Testis (tissue), 3 donors: ENCODE measurements around the gene ARHGEF35. TPM values are rescaled to one million over a fixed set of nuclear protein-coding genes. Genes with fewer than 3 reads are reported as not detected.
"Not testable (repeated sequence)": the region's sequence is repeated elsewhere in the genome, so short reads cannot be mapped to it uniquely, and the experiment has no call there.

Experiments
- DNase-seq: peaks from one replicate; pipeline ENCODE4 v3.0.0-alpha.2; 2019
- H3K27ac ChIP-seq, 2 donors: fragments of 200-600 bp; sonication (generic); one replicate each; pipeline ENCODE4 v1.5.1; 2019
- H3K27me3 ChIP-seq: fragments of 200-600 bp; sonication (generic); one replicate; pipeline ENCODE4 v1.5.1; 2019
- H3K36me3 ChIP-seq: fragments of 200-600 bp; sonication (generic); one replicate; pipeline ENCODE4 v1.5.1; 2017; ENCODE audit warnings: low read depth; ENCODE audit errors: missing control alignments
- H3K4me1 ChIP-seq: fragments of 200-600 bp; sonication (generic); one replicate; pipeline ENCODE4 v1.5.1; 2019
- H3K4me3 ChIP-seq, 2 donors: fragments of 200-600 bp; sonication (generic); one replicate each; pipeline ENCODE4 v1.5.1; 2017 to 2019
- H3K9me3 ChIP-seq: fragments of 200-600 bp; sonication (generic); one replicate; pipeline ENCODE4 v1.5.1; 2017
- WGBS, 2 donors: methylation state at CpG; one replicate each; pipeline ENCODE4 v1.1.5; 2018; 5-methylcytosine and 5-hydroxymethylcytosine counted together
- intact Hi-C: fragments of 100-400 bp; cut with DNase I; formaldehyde crosslinking; loops from one replicate; pipeline ENCODE4 v1.15.1; 2023; ENCODE audit warnings: low total_unique reads
- polyA plus RNA-seq: library from polyadenylated mRNA; stranded (reverse); fragments of 350-450 nt; fragmentation: Illumina TruSeq; extraction: RNeasy Lipid Tissue Mini Kit (QIAGEN cat#74804); gene quantifications from one replicate; pipeline ENCODE4 v1.2.3, GENCODE V29; 2014; ENCODE audit warnings: low read depth, low replicate concordance; ENCODE audit not compliant: insufficient read depth
- total RNA-seq, 2 donors: library from RNA; depleted of rRNA; stranded (reverse); fragments of >200 nt; gene quantifications; one replicate each; pipeline ENCODE4 v1.2.3, GENCODE V29; 2016

The ARHGEF35 gene
- total and polyA plus RNA-seq, 3 donors from 2014 or later, result 0.87 to 3.0 (median 1.3) TPM

- H3K4me1 ChIP-seq, DNase-seq, H3K36me3 ChIP-seq, H3K9me3 ChIP-seq, H3K4me3 ChIP-seq, intact Hi-C loops, H3K27ac ChIP-seq, H3K27me3 ChIP-seq: not testable (repeated sequence)
Observed at GRCh38 chr7:144217200-144217599, 21.6 kb upstream of the ARHGEF35 start.

- H3K36me3 ChIP-seq, H3K27ac ChIP-seq, DNase-seq, H3K9me3 ChIP-seq, H3K4me1 ChIP-seq, H3K27me3 ChIP-seq, intact Hi-C loops, H3K4me3 ChIP-seq: not testable (repeated sequence)
- no CpG with 5 or more reads among the region's 5 CpGs for WGBS, 2 donors
Observed at GRCh38 chr7:144205306-144205705, 9.7 kb upstream of the ARHGEF35 start.

- H3K4me1 ChIP-seq, H3K9me3 ChIP-seq, intact Hi-C loops, H3K4me3 ChIP-seq, DNase-seq, H3K36me3 ChIP-seq, H3K27ac ChIP-seq, H3K27me3 ChIP-seq: not testable (repeated sequence)
- WGBS, 2 donors, result no CpG with 5 or more reads among the region's 3 CpGs
Observed at GRCh38 chr7:144203086-144203485, 7.5 kb upstream of the ARHGEF35 start.

- H3K36me3 ChIP-seq, H3K27ac ChIP-seq, DNase-seq, H3K27me3 ChIP-seq, H3K9me3 ChIP-seq, H3K4me3 ChIP-seq, H3K4me1 ChIP-seq, intact Hi-C loops: not testable (repeated sequence)
- WGBS, 2 donors, result no CpG with 5 or more reads among the region's 1 CpG
Observed at GRCh38 chr7:144201978-144202377, 6.3 kb upstream of the ARHGEF35 start.

- DNase-seq, H3K4me3 ChIP-seq, intact Hi-C loops, H3K27me3 ChIP-seq, H3K27ac ChIP-seq, H3K4me1 ChIP-seq, H3K36me3 ChIP-seq, H3K9me3 ChIP-seq: not testable (repeated sequence)
- WGBS, 2 donors, result 54 to 76% methylated on average over 3 of the region's 4 CpGs
Observed at GRCh38 chr7:144198934-144199333, 3.3 kb upstream of the ARHGEF35 start.

GRCh38 chr7:144194453-144194852 is 1.2 kb downstream of the ARHGEF35 start:
- H3K27me3 ChIP-seq, DNase-seq, H3K4me3 ChIP-seq, H3K36me3 ChIP-seq, intact Hi-C loops, H3K9me3 ChIP-seq, H3K27ac ChIP-seq, H3K4me1 ChIP-seq: not testable (repeated sequence)
- WGBS, 2 donors, result no CpG with 5 or more reads among the region's 6 CpGs

- H3K9me3 ChIP-seq, H3K4me3 ChIP-seq, H3K4me1 ChIP-seq, H3K27me3 ChIP-seq, DNase-seq, intact Hi-C loops, H3K36me3 ChIP-seq, H3K27ac ChIP-seq: not testable (repeated sequence)
- no CpG with 5 or more reads among the region's 11 CpGs for WGBS, 2 donors
Observed at GRCh38 chr7:144193782-144194181, 1.9 kb downstream of the ARHGEF35 start.

- no CpG with 5 or more reads among the region's 3 CpGs for WGBS, 2 donors
Observed at GRCh38 chr7:144188578-144189171, 7.0 kb downstream of the ARHGEF35 start.

GRCh38 chr7:144187848-144188247 is 7.8 kb downstream of the ARHGEF35 start:
- H3K27ac ChIP-seq, DNase-seq, H3K27me3 ChIP-seq, H3K4me3 ChIP-seq, intact Hi-C loops, H3K9me3 ChIP-seq, H3K4me1 ChIP-seq, H3K36me3 ChIP-seq: not testable (repeated sequence)
- WGBS, 2 donors, result no CpG with 5 or more reads among the region's 5 CpGs

More at GRCh38 chr7:144188578-144189171, 7.0 kb downstream of the ARHGEF35 start:
- intact Hi-C loops, H3K36me3 ChIP-seq, H3K27ac ChIP-seq, H3K27me3 ChIP-seq, H3K9me3 ChIP-seq, H3K4me3 ChIP-seq, H3K4me1 ChIP-seq, DNase-seq: not testable (repeated sequence)

GRCh38 chr7:144183166-144183565 is 12.5 kb downstream of the ARHGEF35 start, which contains the start of gene CTAGE4:
TSS of gene CTAGE4 (plus strand) at chr7:144183466. CDS start at chr7:144183504, 38 bp downstream.
- H3K9me3 ChIP-seq, DNase-seq, H3K36me3 ChIP-seq, H3K4me1 ChIP-seq, H3K27ac ChIP-seq, H3K4me3 ChIP-seq, intact Hi-C loops, H3K27me3 ChIP-seq: not testable (repeated sequence)
- 60% methylated on average over 2 of the region's 19 CpGs; no CpG with 5 or more reads in 1 of the 2 donors for WGBS, 2 donors

- H3K4me3 ChIP-seq, H3K9me3 ChIP-seq, H3K27me3 ChIP-seq, H3K36me3 ChIP-seq, intact Hi-C loops, DNase-seq, H3K27ac ChIP-seq, H3K4me1 ChIP-seq: not testable (repeated sequence)
- WGBS, 2 donors, result no CpG with 5 or more reads among the region's 2 CpGs
Observed at GRCh38 chr7:144179165-144179479, 16.5 kb downstream of the ARHGEF35 start.
